ENCODE results near the gene TMEM117. TPM values are rescaled to one million over a fixed set of nuclear protein-coding genes. Genes with fewer than 3 reads are reported as not detected.
"Not testable (repeated sequence)": the region's sequence is repeated elsewhere in the genome, so short reads cannot be mapped to it uniquely, and the experiment has no call there.

Gene TMEM117
- total RNA-seq, 2 donors from 2014 or later: 1.5 to 2.8 TPM

DNA sequence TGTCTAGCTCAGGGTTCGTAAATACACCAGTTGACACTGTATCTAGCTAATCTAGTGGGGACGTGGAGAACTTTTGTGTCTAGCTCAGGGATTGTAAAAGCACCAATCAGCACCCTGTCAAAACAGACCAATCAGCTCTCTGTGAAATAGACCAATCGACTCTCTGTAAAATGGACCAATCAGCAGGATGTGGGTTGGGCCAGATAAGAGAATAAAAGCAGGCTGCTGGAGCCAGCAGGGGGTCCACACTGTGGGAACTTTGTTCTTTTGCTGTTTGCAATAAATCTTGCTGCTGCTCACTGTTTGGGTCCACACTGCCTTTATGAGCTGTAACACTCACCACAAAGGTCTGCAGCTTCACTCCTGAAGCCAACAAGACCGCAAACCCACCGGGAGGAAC is 28.7 kb downstream of the TMEM117 start:
- not testable (repeated sequence) for DNase-seq (ENCODE audit: low spot score in 2 of 2); ATAC-seq; H3K27ac Mint-ChIP-seq; H3K9me3 Mint-ChIP-seq; H3K36me3 Mint-ChIP-seq

- no peaks in the 10 kb centered on the region for H3K9me3 Mint-ChIP-seq
- no peak for ATAC-seq
- no peaks in the 10 kb centered on the region for H3K36me3 Mint-ChIP-seq
Observed at GRCh38 chr12:43869184-43869583, 33.3 kb downstream of the TMEM117 start.

GRCh38 chr12:43869765-43870164 is 33.9 kb downstream of the TMEM117 start:
- ATAC-seq; H3K27ac Mint-ChIP-seq; H3K9me3 Mint-ChIP-seq; H3K36me3 Mint-ChIP-seq; DNase-seq (ENCODE audit: low spot score in 2 of 2): not testable (repeated sequence)

More at GRCh38 chr12:43869184-43869583, 33.3 kb downstream of the TMEM117 start:
- H3K27ac Mint-ChIP-seq: no peak overlapping the region
- no peak for DNase-seq (ENCODE audit: low spot score in 2 of 2)

- not testable (repeated sequence) for H3K9me3 Mint-ChIP-seq; ATAC-seq; H3K36me3 Mint-ChIP-seq; H3K27ac Mint-ChIP-seq; DNase-seq (ENCODE audit: low spot score in 2 of 2)
Observed at GRCh38 chr12:43871258-43871657, 35.4 kb downstream of the TMEM117 start.

- Mint-ChIP-seq H3K9me3 (no peaks in the 10 kb centered on the region), H3K36me3 (no peaks in the 10 kb centered on the region), H3K27ac (no peak overlapping the region)
- no peak for DNase-seq (ENCODE audit: low spot score in 2 of 2)
- no peak for ATAC-seq
Observed at GRCh38 chr12:43872396-43872795, 36.5 kb downstream of the TMEM117 start.

DNA sequence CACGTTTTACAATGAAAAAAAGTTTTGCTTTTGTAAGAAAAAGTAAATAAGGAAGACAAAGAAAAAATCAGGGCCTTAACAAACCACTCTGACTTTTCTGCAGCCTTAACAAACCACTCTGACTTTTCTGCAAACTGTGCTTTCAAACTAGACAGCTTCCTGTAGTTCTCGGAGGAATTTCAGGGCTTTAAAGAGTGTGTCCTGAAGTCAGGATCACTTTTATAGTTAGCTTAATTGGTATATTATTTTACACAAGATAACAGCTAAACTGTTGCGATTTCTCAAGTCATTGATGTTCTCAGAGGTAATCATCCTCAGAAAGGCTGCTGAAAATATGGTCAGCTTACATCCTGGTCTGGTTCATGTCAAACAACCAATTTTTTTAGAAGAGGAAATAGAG is 42.2 kb downstream of the TMEM117 start:
- ATAC-seq: no peak

GRCh38 chr12:43880547-43880946 is 44.7 kb downstream of the TMEM117 start:
- Mint-ChIP-seq H3K9me3 (no peaks in the 10 kb centered on the region), H3K27ac (no peak overlapping the region), H3K36me3 (no peaks in the 10 kb centered on the region)
- ATAC-seq: no peak
- no peak for DNase-seq (ENCODE audit: low spot score in 2 of 2)

More for the DNA sequence above, 42.2 kb downstream of the TMEM117 start:
- no peak for DNase-seq (ENCODE audit: low spot score in 2 of 2)
- no peak overlapping the region for H3K27ac Mint-ChIP-seq
- H3K36me3 Mint-ChIP-seq: no peaks in the 10 kb centered on the region
- H3K9me3 Mint-ChIP-seq: no peaks in the 10 kb centered on the region

DNA sequence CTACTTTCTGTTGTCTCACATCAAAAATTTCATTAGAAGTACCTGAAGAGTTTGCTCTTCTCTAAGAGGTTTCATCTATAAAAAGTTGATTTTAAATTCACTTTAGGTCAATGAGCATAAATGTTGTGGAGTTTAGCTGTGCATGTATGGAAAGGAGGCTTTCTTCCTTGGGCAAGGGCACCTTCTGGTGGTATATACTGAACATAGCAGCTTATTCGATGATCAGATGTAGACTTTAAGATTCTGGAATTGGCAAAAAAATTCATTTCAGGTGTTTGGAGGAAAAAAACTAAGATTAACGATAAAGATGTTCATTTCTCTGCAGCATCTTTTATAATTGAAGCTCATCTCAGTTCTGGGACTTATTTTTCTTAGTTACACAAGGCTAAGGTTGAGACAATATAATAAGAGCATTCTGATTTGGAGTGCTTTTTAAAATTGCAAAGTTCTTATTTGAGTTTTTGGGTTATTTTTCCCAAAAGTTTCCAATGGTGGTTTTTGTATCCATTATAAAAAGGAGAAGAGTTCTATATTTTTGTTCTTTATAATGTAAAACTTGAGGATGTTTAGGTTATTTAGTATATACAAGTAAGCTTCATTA is 46.8 kb downstream of the TMEM117 start:
- DNase-seq (ENCODE audit: low spot score in 2 of 2): peak in 1 of 2 donors; percentile 10
- no peak overlapping the region for H3K27ac Mint-ChIP-seq
- peak; percentile 74 to 76 for ATAC-seq
- no peaks in the 10 kb centered on the region for H3K9me3 Mint-ChIP-seq
- no peaks in the 10 kb centered on the region for H3K36me3 Mint-ChIP-seq

DNA sequence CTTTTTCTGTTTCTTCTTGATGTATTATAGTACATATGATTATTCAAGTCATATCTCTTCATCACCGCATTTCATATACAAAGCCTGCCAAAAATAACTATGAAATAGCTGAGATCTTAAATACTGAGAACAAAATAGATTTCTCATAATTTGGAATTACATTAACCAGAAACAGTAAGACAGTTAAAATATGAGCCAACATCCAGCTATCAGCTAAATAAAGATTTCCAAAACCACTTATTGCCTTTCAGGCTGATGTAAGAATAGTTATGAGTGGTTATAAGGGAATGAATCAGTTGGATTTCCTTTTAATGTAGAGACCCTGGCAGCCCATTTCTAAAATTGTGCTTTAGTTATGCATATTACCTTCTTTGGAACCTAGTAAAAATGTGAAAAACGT is 47.4 kb downstream of the TMEM117 start:
- ATAC-seq: peak in 1 of 2 donors; percentile 28
- no peak for DNase-seq (ENCODE audit: low spot score in 2 of 2)
- no peaks in the 10 kb centered on the region for H3K9me3 Mint-ChIP-seq

DNA sequence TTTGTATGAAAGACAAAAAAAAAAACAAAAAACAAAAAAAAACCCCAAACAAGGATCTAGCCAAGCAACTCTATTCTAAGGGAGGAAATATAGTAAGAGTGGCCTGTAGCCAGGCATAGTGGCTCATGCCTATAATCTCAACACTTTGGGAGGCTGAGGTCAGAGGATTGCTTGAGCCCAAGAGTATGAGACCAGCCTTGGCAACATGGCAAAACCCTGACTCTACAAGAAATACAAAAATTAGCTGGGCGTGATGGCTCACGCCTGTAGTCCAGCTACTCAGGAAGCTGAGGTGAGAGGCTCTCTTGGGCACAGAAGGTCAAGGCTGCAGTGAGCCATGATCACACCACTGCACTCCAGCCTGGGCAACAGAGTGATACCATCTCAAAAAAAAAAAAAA is 47.9 kb downstream of the TMEM117 start:
- peak in 1 of 2 donors; percentile 5 for ATAC-seq
- no peaks in the 10 kb centered on the region for H3K9me3 Mint-ChIP-seq
- H3K27ac Mint-ChIP-seq: no peak overlapping the region
- no peak for DNase-seq (ENCODE audit: low spot score in 2 of 2)
- no peaks in the 10 kb centered on the region for H3K36me3 Mint-ChIP-seq

More for the DNA sequence above, 47.4 kb downstream of the TMEM117 start:
- Mint-ChIP-seq H3K27ac (no peak overlapping the region), H3K36me3 (no peaks in the 10 kb centered on the region)

DNA sequence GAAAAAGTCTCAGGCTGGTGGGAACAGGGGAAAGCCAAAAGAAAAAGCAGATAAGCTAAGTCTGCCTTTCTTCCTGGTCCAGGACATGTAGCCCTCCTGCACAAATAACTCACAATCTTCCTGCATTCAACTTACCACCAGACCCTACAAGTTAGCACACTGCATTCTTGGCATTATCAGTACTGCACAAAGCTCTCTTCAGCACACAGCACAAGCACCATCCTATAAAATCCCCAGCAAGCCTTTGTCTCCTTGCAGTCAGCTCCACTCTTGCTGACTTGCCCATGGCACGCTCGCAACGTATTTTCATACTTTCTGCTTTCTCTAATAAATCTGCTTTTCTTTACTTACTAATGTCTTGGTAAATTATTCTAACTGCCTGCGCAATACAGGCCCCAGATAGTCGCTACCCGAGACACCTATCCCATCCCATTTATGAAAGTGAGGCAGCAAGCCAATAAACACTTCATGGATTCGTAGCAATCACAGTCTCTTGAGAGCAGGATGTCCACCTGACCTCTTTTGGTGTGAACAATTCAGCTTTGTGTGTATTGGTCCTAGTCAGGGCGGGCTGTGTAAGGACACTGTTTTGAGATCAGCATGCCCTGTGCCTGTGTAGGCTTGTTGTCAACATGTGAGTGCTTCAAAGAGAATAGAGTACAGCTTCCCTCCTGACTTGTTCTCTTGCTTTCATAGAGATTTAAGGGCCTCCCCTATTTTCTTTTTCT is 49.0 kb downstream of the TMEM117 start:
- DNase-seq (ENCODE audit: low spot score in 2 of 2): no peak
- Mint-ChIP-seq H3K36me3 (no peaks in the 10 kb centered on the region), H3K9me3 (no peaks in the 10 kb centered on the region), H3K27ac (no peak overlapping the region)
- no peak for ATAC-seq

- H3K36me3 Mint-ChIP-seq: peaks cover 5% of the 10 kb centered on the region in 2 donors
- DNase-seq (ENCODE audit: low spot score in 2 of 2) (no peak), ATAC-seq (no peak)
- no peak overlapping the region for H3K27ac Mint-ChIP-seq
- peaks cover 0 to 3% of the 10 kb centered on the region in 2 donors for H3K9me3 Mint-ChIP-seq
Observed at GRCh38 chr12:43887397-43887796, 51.5 kb downstream of the TMEM117 start.

- no peak for ATAC-seq
- peaks cover 4 to 7% of the 10 kb centered on the region in 2 donors for H3K9me3 Mint-ChIP-seq
- no peak for DNase-seq (ENCODE audit: low spot score in 2 of 2)
- H3K27ac Mint-ChIP-seq: no peak overlapping the region
- peaks cover 5 to 19% of the 10 kb centered on the region in 2 donors for H3K36me3 Mint-ChIP-seq
Observed at GRCh38 chr12:43891856-43892574, 56.1 kb downstream of the TMEM117 start.

- ATAC-seq (no peak), DNase-seq (ENCODE audit: low spot score in 2 of 2) (no peak)
- Mint-ChIP-seq H3K27ac (no peak overlapping the region), H3K9me3 (peaks cover 4 to 7% of the 10 kb centered on the region in 2 donors), H3K36me3 (peaks cover 5 to 19% of the 10 kb centered on the region in 2 donors)
Observed at GRCh38 chr12:43893670-43894069, 57.8 kb downstream of the TMEM117 start.

- Mint-ChIP-seq H3K27ac (no peak overlapping the region), H3K9me3 (peaks cover 4 to 7% of the 10 kb centered on the region in 2 donors), H3K36me3 (peaks cover 5 to 19% of the 10 kb centered on the region in 2 donors)
- no peak for ATAC-seq
- DNase-seq (ENCODE audit: low spot score in 2 of 2): no peak
Observed at GRCh38 chr12:43895580-43896206, 59.8 kb downstream of the TMEM117 start.

- peaks cover 5 to 19% of the 10 kb centered on the region in 2 donors for H3K36me3 Mint-ChIP-seq
- ATAC-seq: no peak
- no peak for DNase-seq (ENCODE audit: low spot score in 2 of 2)
- no peak overlapping the region for H3K27ac Mint-ChIP-seq
- H3K9me3 Mint-ChIP-seq: peaks cover 3 to 4% of the 10 kb centered on the region in 2 donors
Observed at GRCh38 chr12:43896496-43896895, 60.6 kb downstream of the TMEM117 start.

DNA sequence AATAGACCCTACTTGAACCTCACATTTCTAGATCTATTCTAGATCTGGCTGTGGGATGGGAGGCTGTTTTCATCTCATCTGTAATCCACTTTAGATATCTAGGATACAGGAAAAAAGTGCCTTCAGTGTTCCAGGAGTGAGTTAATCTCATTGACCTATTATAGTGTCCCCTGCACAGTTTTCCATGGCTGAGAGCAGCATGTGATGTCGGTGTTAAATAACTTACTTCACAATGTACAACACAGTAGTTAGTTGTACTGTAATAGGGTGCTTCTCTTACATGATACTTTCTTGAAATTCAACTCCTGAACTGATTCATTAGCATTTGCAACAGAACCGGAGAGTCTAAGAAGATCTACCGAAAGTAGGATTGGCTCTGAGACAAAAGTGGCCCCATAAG is 62.6 kb downstream of the TMEM117 start:
- Mint-ChIP-seq H3K36me3 (peaks cover 0 to 9% of the 10 kb centered on the region in 2 donors), H3K9me3 (peaks cover 0 to 3% of the 10 kb centered on the region in 2 donors), H3K27ac (no peak overlapping the region)
- ATAC-seq (no peak), DNase-seq (ENCODE audit: low spot score in 2 of 2) (no peak)

Data from activated naive CD4-positive, alpha-beta T cell treated with anti-CD3 and anti-CD28 coated beads, Interleukin-2, amount 50 U/mL, for 72 hours (primary cell).